ENCODE data around the gene PTPN7.

Gene PTPN7

DNA sequence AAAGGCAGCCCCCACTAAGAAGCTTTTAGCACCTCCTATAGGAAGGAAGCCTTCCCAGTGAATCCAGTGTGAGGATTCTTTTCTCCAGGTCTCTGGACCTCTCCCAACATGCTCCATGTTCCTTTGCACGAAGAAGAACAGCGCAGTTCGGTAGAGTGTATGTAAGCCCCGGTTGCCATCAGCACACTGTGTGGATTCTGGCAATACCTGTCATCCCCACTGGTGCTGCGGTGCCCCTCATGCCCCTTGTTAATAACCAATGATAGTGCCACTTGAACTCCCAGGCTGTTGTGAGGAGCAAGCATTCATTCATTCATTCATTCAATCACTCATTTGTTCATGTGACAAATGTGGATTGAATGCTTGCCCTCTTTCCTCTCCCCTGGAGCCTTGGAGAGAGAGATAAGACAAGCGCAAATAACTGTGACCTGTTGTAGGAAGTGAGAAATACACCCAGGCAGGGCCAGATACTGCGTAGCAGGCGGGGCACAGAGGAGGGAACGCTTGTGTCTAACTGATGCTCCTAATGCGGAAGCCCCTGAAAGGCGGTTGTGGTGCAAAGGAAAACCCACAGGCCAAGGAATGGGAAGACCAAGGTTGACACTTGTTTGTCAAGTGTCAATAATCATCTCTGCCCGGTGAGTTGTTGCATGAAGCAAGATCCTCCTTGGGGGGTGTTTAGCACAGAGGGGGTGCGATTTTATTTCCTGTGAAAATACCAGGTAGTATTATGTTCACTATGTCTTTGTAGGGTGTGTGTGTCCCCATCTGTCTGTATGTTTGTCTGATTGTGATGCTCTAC lies 43.0 kb upstream of the PTPN7 start (continued):
- TF ChIP-seq ZNF24 (tag by site-specific recombination; IDR thresholded peaks at IDR 0.05): peak; percentile 85; the same call in 1 of the 2 replicates

- Histone ChIP-seq H3K4me1 (ENCODE audit: control insufficient read depth, insufficient read depth, low read length) (no peaks in the 10 kb centered on the region), H3K27ac (ENCODE audit: extremely low read depth, low read depth, low read length) (no peak overlapping the region), H3K36me3 (ENCODE audit: control insufficient read depth in 2 of 2, insufficient read depth in 1 of 2, low read length in 2 of 2) (no peaks in the 10 kb centered on the region), H3K9me3 (ENCODE audit: control insufficient read depth, insufficient read depth, low read depth, low read length) (no peaks in the 10 kb centered on the region), H3K4me3 (ENCODE audit: low read depth, low read length) (no peak overlapping the region)
- ChIA-PET POLR2A (no interaction called here), CTCF (interaction anchor here (1.2 kb wide), 1 partner anchor 9 kb away, joined by 4 read pairs; the partner anchor contains the start of gene LGR6)
- TF ChIP-seq PRDM10 (tag by site-specific recombination; IDR thresholded peaks at IDR 0.05) (peak; percentile 49; the same call in 1 of the 2 replicates), ZNF830 (tag by site-specific recombination; IDR thresholded peaks at IDR 0.05; ENCODE audit: low read depth) (no peak), ZNF324 (tag by site-specific recombination; IDR thresholded peaks at IDR 0.05) (no peak), ZNF580 (tag by site-specific recombination; IDR thresholded peaks at IDR 0.05) (no peak)
- TF ChIP-seq, protein P1, sequence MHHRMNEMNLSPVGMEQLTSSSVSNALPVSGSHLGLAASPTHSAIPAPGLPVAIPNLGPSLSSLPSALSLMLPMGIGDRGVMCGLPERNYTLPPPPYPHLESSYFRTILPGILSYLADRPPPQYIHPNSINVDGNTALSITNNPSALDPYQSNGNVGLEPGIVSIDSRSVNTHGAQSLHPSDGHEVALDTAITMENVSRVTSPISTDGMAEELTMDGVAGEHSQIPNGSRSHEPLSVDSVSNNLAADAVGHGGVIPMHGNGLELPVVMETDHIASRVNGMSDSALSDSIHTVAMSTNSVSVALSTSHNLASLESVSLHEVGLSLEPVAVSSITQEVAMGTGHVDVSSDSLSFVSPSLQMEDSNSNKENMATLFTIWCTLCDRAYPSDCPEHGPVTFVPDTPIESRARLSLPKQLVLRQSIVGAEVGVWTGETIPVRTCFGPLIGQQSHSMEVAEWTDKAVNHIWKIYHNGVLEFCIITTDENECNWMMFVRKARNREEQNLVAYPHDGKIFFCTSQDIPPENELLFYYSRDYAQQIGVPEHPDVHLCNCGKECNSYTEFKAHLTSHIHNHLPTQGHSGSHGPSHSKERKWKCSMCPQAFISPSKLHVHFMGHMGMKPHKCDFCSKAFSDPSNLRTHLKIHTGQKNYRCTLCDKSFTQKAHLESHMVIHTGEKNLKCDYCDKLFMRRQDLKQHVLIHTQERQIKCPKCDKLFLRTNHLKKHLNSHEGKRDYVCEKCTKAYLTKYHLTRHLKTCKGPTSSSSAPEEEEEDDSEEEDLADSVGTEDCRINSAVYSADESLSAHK (tag by site-specific recombination; IDR thresholded peaks at IDR 0.05): no peak
Measured at GRCh38 chr1:202202500-202203168, 42.2 kb upstream of the PTPN7 start.

- H3K9me3 ChIP-seq (ENCODE audit: control insufficient read depth, insufficient read depth, low read depth, low read length): no peaks in the 10 kb centered on the region
- H3K4me1 ChIP-seq (ENCODE audit: control insufficient read depth, insufficient read depth, low read length): no peaks in the 10 kb centered on the region
- H3K36me3 ChIP-seq (ENCODE audit: control insufficient read depth in 2 of 2, insufficient read depth in 1 of 2, low read length in 2 of 2): no peaks in the 10 kb centered on the region
- CTCF ChIA-PET: interaction anchor here (1.2 to 10.5 kb wide), 5 partner anchors 8 to 113 kb away, joined by 3 to 155 read pairs (median 10); partner anchors contain the start of gene LGR6
- no peak overlapping the region for H3K27ac ChIP-seq (ENCODE audit: extremely low read depth, low read depth, low read length)
- H3K4me3 ChIP-seq (ENCODE audit: low read depth, low read length): no peak overlapping the region
- POLR2A ChIA-PET: no interaction called here
- no peak for TF ChIP-seq ZFP69B (tag by site-specific recombination; IDR thresholded peaks at IDR 0.05)
- TF ChIP-seq ZFP37 (tag by site-specific recombination; IDR thresholded peaks at IDR 0.05): no peak
- TF ChIP-seq ZNF341 (tag by site-specific recombination; IDR thresholded peaks at IDR 0.05; ENCODE audit: low read depth): no peak
- TF ChIP-seq, protein P2, sequence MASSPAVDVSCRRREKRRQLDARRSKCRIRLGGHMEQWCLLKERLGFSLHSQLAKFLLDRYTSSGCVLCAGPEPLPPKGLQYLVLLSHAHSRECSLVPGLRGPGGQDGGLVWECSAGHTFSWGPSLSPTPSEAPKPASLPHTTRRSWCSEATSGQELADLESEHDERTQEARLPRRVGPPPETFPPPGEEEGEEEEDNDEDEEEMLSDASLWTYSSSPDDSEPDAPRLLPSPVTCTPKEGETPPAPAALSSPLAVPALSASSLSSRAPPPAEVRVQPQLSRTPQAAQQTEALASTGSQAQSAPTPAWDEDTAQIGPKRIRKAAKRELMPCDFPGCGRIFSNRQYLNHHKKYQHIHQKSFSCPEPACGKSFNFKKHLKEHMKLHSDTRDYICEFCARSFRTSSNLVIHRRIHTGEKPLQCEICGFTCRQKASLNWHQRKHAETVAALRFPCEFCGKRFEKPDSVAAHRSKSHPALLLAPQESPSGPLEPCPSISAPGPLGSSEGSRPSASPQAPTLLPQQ (tag by site-specific recombination; IDR thresholded peaks at IDR 0.05): no peak
- TF ChIP-seq ZNF626 (tag by site-specific recombination; IDR thresholded peaks at IDR 0.05): no peak
- TF ChIP-seq, protein P3, sequence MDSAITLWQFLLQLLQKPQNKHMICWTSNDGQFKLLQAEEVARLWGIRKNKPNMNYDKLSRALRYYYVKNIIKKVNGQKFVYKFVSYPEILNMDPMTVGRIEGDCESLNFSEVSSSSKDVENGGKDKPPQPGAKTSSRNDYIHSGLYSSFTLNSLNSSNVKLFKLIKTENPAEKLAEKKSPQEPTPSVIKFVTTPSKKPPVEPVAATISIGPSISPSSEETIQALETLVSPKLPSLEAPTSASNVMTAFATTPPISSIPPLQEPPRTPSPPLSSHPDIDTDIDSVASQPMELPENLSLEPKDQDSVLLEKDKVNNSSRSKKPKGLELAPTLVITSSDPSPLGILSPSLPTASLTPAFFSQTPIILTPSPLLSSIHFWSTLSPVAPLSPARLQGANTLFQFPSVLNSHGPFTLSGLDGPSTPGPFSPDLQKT (IDR thresholded peaks at IDR 0.05; ENCODE audit: borderline replicate concordance, low read depth, low read length): no peak
- no peak for TF ChIP-seq ZNF555 (tag by site-specific recombination; conservative IDR thresholded peaks at IDR 0.05)
- TF ChIP-seq GLI2 (tag by site-specific recombination; IDR thresholded peaks at IDR 0.05; ENCODE audit: borderline replicate concordance, low read depth): no peak
- no peak for TF ChIP-seq ATF2 (tag by site-specific recombination; IDR thresholded peaks at IDR 0.05; ENCODE audit: low read depth)
- TF ChIP-seq PRDM1 (tag by site-specific recombination; IDR thresholded peaks at IDR 0.05): no peak
- TF ChIP-seq, protein P4, sequence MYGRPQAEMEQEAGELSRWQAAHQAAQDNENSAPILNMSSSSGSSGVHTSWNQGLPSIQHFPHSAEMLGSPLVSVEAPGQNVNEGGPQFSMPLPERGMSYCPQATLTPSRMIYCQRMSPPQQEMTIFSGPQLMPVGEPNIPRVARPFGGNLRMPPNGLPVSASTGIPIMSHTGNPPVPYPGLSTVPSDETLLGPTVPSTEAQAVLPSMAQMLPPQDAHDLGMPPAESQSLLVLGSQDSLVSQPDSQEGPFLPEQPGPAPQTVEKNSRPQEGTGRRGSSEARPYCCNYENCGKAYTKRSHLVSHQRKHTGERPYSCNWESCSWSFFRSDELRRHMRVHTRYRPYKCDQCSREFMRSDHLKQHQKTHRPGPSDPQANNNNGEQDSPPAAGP (tag by site-specific recombination; IDR thresholded peaks at IDR 0.05): no peak
- no peak for TF ChIP-seq ZXDB (tag by site-specific recombination; IDR thresholded peaks at IDR 0.05)
Measured at GRCh38 chr1:202201971-202202370, 41.6 kb upstream of the PTPN7 start.

Data from HEK293 (cell line).